Activated effector memory CD4-positive, alpha-beta T cell treated with anti-CD3 and anti-CD28 coated beads, Interleukin-2, amount 50 U/mL, for 16 hours (primary cell): ENCODE measurements around the gene PFDN1.

Experiments
- DNase-seq: peaks from one replicate; pipeline ENCODE4 v3.0.0-alpha.2; 2020

The PFDN1 gene

DNA sequence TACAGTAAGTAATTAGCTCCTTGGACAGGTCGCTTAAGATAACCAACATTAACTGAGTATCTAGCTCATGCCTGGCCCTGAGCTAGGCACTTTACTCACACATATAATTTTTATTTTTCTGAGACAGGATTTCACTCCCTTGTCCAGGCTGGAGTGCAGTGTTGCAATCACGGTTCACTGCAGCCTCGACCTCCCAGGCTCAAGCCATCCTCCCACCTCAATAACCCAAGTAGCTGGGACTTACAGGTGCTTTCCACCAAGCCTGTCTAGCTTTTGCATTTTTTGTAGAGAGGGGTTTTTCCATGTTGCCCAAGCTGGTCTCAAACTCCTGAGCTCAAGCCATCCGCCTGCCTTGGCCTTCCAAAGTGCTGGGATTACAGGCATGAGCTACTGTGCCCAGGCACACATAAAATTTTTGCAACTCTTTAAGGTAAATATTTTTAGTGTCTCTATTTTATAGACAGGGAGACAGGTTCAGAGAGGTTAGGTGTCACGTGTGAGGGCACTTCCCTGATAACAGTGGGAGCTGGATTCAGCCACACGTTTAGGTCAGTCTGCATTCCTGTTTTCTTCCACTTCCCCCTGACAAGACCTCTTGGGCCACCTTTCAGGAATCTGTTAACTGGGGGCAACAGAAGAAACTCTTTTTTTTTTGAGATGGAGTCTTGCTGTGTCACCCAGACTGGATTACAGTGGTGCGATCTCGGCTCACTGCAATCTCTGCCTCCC is 25.3 kb upstream of the PFDN1 start:
- DNase-seq = no peak

DNA sequence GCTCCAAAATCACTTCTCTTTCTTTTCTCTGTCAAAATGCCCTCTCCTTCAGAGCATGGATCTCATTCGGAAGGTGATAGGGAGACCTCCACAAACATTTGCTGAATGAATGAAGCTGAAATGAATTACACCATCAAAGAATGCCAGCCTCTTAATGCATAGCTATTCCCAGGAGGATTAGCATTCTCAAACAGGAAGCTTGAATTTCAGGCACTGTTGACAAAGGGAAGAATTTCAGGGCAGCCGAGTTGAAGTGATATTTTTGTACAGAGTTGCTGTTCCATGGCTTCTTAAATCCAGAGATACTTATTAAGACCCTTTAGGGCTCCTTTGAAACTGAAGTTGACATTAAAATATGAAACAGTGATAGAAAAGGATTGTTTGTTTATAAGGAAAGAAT is 24.7 kb upstream of the PFDN1 start:
- DNase-seq = no peak

GRCh38 chr5:140325486-140325885 is 22.6 kb upstream of the PFDN1 start:
- DNase-seq = no peak

DNA sequence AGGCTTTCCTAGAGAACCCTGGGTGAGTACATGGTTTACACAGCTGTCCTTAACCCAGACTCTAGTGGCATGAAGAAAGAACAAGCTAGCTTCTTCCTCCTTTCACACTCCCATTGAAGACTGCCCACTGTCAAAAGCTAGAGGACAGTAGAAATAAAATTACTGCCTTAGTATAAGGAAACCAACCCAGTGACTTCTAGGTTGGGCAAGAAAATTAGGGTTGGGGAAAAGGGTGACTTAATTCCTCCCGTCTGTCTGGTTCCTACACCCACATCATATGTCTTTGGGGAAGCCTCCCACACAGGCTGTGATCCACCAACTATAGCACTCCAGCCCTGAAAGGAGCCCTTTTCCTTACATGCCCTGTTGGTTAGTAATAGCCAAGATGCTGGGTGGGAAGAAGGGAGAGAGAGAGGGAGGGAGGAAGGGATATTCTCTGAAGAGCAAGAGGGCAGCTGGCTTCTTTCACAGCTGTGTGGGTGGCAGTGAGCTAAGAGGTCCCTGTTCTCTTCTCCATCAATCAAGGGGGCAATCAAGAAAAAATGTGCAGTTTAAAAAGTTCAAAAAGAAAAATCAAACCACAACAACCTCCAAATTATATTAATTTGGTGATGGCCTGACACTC is 21.8 kb upstream of the PFDN1 start:
- DNase-seq = no peak

DNA sequence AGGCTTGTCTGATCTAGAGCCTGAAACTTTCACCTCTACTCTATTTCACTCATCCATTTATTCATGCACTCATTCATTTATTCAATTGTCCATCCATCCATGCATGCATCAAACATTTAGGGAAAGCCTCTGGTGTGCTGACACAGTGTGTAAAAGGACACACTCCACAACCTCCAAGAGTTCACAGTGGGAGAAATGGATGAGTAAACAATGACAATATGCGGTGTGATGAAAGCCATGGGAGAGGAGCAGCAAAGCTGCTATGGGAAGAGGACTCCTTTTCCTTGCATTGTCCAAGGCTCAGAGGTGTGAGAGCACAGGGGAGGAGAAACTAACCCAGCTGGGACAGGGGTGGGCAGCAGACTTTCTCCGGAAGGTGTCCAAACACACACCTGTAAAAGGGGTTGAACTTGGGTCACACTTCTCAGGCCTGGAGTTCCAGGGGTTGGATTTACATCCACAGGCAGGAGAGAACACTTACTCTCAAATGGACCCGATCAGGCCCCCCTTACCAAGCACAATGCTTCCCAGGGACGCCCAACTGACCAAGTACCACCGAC is 21.2 kb upstream of the PFDN1 start:
- DNase-seq = no peak

GRCh38 chr5:140322751-140323731 is 20.1 kb upstream of the PFDN1 start:
- DNase-seq = no peak

GRCh38 chr5:140321796-140322195 is 18.9 kb upstream of the PFDN1 start:
- no peak for DNase-seq

- no peak for DNase-seq
These were observed 16.9 kb upstream of the PFDN1 start for GRCh38 chr5:140319833-140320232.

DNA sequence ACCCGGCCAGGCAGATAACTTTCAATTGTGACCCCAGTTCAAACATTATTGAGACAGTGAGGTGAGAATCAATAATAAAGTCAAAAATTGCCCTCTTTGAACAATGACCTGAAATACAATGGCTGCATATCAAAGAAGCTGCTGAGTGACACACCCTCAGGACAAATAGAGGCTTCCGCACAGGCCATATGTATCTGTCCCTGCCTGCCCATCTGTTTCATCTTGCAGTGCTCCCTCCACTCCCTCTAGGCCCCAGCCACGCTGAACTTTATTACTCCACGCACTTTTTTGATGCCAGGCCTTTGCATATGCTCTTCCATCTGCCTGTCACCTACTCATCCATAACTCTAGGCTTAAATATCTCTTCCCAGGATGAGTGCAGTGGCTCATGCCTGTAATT is 15.9 kb upstream of the PFDN1 start:
- DNase-seq = no peak

- no peak for DNase-seq
These were observed 15.0 kb upstream of the PFDN1 start for GRCh38 chr5:140317859-140318258.

- DNase-seq = no peak
These were observed 9.9 kb upstream of the PFDN1 start for GRCh38 chr5:140312791-140313189.

DNA sequence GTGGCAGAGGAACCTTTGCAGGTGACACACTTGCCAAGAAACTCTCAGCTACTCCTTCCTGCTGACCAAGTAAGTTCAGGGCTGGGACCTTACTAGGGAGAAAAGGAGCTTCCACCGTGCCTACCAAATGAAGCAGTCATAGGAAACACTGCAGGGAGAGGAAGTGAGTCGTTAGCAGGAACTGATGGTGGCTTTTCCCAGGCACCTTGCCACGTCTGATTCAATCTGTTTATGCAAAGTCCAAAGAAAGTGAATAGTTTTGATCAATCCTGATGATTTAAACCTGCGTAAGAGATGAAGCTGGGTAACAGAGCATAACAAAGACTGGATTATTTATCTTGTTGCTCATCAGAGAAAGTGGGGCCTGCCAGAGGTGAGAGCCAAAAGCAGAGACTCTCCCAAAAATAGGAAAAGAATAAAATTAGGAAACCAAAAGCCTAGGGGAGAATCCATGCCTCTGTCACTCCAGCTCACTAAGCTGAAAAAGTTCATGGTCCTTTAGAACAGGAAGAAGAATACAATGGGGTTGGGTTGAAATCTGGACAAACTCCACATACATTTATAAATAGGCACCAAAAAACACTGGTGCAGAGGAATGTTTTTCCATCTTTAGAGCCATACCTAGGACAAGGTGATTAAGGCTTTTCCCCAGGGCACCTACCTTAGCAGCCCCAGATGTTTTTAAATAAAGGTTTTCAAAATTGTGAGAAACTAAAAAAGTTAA is 9.3 kb upstream of the PFDN1 start:
- no peak for DNase-seq

DNA sequence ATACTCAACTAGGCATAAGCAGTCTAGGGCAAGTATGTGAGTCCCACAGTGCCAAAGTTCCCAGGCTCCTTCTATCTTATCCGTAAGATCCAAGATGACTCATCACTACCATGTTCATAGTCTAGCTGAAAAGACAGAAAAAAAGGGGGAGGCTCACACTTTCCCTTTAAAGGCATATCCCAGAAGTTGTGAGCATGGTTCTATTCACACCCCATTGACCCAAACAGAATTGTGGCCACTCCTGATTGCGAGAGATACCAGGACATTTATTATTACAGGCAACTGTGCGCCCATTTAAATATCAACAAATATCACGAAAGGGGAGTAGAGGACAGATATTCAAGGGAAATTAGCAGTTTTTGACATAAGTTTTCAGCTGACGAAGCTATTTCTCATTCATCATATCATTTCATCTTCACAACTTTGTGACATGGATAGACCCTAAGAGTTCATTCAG is 8.1 kb upstream of the PFDN1 start:
- no peak for DNase-seq

DNA sequence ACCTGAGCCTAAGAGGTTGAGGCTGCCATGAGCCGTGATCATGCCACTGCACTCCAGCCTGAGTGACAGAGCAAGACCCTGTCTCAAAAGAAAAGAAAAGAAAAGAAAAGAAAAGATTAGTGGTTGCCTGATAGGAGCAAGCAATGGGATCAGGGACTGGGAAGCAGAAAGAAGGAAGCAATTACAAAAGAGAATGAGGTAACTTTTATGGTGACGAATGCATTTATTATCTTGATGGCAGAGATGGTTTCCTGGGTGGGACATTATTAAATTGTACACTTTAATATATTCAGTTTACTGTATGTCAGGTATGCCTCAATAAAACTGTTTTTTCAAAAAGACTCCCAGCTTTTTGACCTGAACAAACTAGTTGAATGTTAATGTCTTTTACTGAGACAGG is 7.5 kb upstream of the PFDN1 start:
- DNase-seq = no peak

GRCh38 chr5:140309706-140310249 is 6.9 kb upstream of the PFDN1 start:
- DNase-seq = no peak

- no peak for DNase-seq
These were observed 2.6 kb upstream of the PFDN1 start for GRCh38 chr5:140305471-140305870.

- no peak for DNase-seq
These were observed 1.1 kb upstream of the PFDN1 start for GRCh38 chr5:140303966-140304365.

GRCh38 chr5:140301136-140301535 is 1.8 kb downstream of the PFDN1 start:
- DNase-seq = no peak

DNA sequence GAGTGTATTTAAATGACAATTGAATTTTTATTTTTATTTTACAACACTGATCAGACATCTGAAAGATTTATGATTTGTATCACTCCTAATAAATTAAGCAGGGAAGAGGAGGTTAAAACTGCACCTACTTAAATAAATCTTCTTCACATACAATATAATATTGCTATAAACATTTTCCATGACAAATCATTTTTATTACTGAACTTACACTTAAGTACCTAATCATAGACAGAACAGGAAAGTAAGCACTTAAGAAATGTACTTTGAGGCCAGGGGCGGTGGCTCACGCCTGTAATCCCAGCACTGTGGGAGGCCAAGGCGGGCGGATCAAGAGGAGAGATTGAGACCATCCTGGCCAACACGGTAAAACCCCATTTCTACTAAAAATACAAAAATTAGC is 3.8 kb downstream of the PFDN1 start:
- no peak for DNase-seq

- no peak for DNase-seq
These were observed 4.7 kb downstream of the PFDN1 start for GRCh38 chr5:140298183-140298601.

- DNase-seq = no peak
These were observed 5.6 kb downstream of the PFDN1 start for GRCh38 chr5:140297283-140297682.

- DNase-seq = no peak
These were observed 6.6 kb downstream of the PFDN1 start for GRCh38 chr5:140296289-140296688.
